ENCODE results near the gene THAP7. TPM values are rescaled to one million over a fixed set of nuclear protein-coding genes. Genes with fewer than 3 reads are reported as not detected.
A peak's percentile ranks its signal among the peaks of the same experiment; 100 is the strongest.

THAP7 gene
- total and polyA plus RNA-seq, 2 of the 13 experiments (the other 11 are each of a cell fraction or from before 2014, with no cell fraction given) = 13.0 to 25.5 TPM

GRCh38 chr22:20981787-20982562, 19.9 kb downstream of the THAP7 start, which contains the start of gene LZTR1 (continued):
- peak; percentile 90 for TF ChIP-seq ZBTB4 (CRISPR knock-in tag; IDR thresholded peaks at IDR 0.05; ENCODE audit: borderline replicate concordance)
- TF ChIP-seq, protein P1, sequence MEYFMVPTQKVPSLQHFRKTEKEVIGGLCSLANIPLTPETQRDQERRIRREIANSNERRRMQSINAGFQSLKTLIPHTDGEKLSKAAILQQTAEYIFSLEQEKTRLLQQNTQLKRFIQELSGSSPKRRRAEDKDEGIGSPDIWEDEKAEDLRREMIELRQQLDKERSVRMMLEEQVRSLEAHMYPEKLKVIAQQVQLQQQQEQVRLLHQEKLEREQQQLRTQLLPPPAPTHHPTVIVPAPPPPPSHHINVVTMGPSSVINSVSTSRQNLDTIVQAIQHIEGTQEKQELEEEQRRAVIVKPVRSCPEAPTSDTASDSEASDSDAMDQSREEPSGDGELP (IDR thresholded peaks at IDR 0.05; ENCODE audit: borderline replicate concordance, low read depth) = no peak
- TF ChIP-seq, protein P2, sequence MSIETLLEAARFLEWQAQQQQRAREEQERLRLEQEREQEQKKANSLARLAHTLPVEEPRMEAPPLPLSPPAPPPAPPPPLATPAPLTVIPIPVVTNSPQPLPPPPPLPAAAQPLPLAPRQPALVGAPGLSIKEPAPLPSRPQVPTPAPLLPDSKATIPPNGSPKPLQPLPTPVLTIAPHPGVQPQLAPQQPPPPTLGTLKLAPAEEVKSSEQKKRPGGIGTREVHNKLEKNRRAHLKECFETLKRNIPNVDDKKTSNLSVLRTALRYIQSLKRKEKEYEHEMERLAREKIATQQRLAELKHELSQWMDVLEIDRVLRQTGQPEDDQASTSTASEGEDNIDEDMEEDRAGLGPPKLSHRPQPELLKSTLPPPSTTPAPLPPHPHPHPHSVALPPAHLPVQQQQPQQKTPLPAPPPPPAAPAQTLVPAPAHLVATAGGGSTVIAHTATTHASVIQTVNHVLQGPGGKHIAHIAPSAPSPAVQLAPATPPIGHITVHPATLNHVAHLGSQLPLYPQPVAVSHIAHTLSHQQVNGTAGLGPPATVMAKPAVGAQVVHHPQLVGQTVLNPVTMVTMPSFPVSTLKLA (IDR thresholded peaks at IDR 0.05) = no peak; the same call in 1 of the 2 replicates
- TF ChIP-seq, protein P3, sequence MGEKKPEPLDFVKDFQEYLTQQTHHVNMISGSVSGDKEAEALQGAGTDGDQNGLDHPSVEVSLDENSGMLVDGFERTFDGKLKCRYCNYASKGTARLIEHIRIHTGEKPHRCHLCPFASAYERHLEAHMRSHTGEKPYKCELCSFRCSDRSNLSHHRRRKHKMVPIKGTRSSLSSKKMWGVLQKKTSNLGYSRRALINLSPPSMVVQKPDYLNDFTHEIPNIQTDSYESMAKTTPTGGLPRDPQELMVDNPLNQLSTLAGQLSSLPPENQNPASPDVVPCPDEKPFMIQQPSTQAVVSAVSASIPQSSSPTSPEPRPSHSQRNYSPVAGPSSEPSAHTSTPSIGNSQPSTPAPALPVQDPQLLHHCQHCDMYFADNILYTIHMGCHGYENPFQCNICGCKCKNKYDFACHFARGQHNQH (CRISPR knock-in tag; IDR thresholded peaks at IDR 0.05) = peak; percentile 64
- peak; percentile 94 for TF ChIP-seq HNRNPLL (IDR thresholded peaks at IDR 0.05; ENCODE audit: low read depth, low read length, poor library complexity, severe bottlenecking)
- peak; percentile 96 for TF ChIP-seq SMAD1 (CRISPR knock-in tag; IDR thresholded peaks at IDR 0.05; ENCODE audit: borderline replicate concordance, low read depth)
- no peak for TF ChIP-seq SYNCRIP (IDR thresholded peaks at IDR 0.05; ENCODE audit: insufficient read depth, low read depth, low read length)
- TF ChIP-seq, protein P4, sequence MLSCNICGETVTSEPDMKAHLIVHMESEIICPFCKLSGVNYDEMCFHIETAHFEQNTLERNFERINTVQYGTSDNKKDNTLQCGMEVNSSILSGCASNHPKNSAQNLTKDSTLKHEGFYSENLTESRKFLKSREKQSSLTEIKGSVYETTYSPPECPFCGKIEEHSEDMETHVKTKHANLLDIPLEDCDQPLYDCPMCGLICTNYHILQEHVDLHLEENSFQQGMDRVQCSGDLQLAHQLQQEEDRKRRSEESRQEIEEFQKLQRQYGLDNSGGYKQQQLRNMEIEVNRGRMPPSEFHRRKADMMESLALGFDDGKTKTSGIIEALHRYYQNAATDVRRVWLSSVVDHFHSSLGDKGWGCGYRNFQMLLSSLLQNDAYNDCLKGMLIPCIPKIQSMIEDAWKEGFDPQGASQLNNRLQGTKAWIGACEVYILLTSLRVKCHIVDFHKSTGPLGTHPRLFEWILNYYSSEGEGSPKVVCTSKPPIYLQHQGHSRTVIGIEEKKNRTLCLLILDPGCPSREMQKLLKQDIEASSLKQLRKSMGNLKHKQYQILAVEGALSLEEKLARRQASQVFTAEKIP (CRISPR knock-in tag; IDR thresholded peaks at IDR 0.05; ENCODE audit: borderline replicate concordance) = no peak
- TF ChIP-seq XRCC5 (optimal IDR thresholded peaks at IDR 0.05; ENCODE audit: low read length) = peak; percentile 69
- TF ChIP-seq, protein P5, sequence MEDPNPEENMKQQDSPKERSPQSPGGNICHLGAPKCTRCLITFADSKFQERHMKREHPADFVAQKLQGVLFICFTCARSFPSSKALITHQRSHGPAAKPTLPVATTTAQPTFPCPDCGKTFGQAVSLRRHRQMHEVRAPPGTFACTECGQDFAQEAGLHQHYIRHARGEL (CRISPR knock-in tag; IDR thresholded peaks at IDR 0.05) = peak; percentile 77; the same call in 1 of the 2 replicates
- TF ChIP-seq ZBED4 (CRISPR knock-in tag; IDR thresholded peaks at IDR 0.05; ENCODE audit: borderline replicate concordance) = peak; percentile 81; the same call in 1 of the 2 replicates
- no peak for TF ChIP-seq NFE2L2 (IDR thresholded peaks at IDR 0.05; ENCODE audit: low read length)
